ENCODE measurements around the gene GSK3B.
A peak's percentile ranks its signal among the peaks of the same experiment; 100 is the strongest.

The GSK3B gene

DNA sequence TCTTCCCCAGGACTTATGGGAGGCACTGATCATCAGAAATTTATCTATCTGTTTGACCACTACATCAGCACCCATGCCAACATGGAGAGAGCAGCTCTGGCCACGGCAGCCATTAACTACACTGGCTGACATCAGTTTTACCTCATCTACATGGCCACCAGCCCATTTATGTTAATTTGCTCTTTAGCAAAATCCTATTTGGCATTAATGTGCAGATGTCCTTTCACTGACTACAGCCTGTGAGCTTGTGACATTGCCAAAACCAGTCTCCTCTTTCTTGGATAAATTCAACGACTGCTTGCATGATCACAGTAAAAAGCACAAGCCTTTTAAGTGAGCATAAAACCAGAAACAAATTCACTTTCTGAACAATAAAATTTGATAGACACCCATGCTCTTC lies 264.8 kb downstream of the GSK3B start:
- DNase-seq (ENCODE audit: low read depth) = no peak
- H3K9me3 ChIP-seq (ENCODE audit: control insufficient read depth, low read length) = no peaks in the 10 kb centered on the region
- no peak overlapping the region for H3K9ac ChIP-seq (ENCODE audit: low read length)

DNA sequence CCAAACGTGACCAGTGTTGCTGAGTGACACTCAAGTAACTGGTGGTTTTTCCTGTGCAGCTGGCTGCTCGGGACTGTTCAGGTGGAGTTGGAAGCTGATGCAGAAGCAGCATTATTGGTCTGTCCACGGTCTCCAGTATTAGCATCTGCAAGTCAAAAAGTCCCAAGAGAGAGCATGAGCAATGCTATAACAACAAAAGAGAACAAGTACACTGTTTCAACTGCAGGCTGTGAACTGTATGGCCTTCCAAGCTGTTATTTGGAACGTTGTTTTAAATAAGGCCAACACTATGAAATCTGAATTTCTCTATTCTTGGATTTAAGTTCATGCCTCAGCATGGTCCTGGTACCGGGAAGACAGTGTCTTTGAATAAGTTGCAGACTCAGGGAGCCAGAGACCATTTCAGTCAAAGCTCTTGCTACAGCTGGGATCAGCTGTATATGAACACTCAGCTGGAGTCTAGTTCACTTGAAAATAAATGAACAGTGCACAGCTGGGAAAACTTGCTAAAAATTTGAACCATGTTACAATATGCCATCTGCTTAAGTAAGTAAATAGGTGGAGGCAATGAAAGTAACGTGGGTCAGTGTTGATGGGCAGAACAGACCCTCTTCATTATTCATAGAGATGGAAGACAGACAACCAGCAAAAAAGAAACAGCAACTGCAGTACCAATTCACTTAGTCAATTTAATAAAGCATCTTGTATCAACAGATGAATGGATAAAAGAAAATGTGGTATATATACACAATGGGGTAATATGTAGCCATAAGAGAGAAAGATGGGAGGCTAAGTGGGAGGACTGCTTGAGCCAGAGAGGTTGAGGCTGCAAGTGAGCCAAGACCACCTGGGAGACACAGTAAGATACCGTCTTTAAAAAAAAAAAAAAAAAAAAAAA lies 267.3 kb downstream of the GSK3B start:
- Histone ChIP-seq H3K9me3 (ENCODE audit: control insufficient read depth, low read length) (no peaks in the 10 kb centered on the region), H3K4me3 (ENCODE audit: low read length) (no peak overlapping the region), H3K9ac (ENCODE audit: low read length) (no peak overlapping the region), H3K27me3 (replicated peaks; ENCODE audit: control insufficient read depth, insufficient read depth, low read length) (no peaks in the 10 kb centered on the region), H3K4me1 (ENCODE audit: control insufficient read depth, insufficient read depth, low read length) (no peaks in the 10 kb centered on the region), H3K36me3 (ENCODE audit: control insufficient read depth, insufficient read depth, low read length, severe bottlenecking) (peaks cover 20% of the 10 kb centered on the region)
- no peak for DNase-seq (ENCODE audit: low read depth)

More for the DNA sequence above, 264.8 kb downstream of the GSK3B start:
- Histone ChIP-seq H3K4me3 (ENCODE audit: low read length) (no peak overlapping the region), H3K27me3 (replicated peaks; ENCODE audit: control insufficient read depth, insufficient read depth, low read length) (no peaks in the 10 kb centered on the region), H3K36me3 (ENCODE audit: control insufficient read depth, insufficient read depth, low read length, severe bottlenecking) (peaks cover 16% of the 10 kb centered on the region), H3K4me1 (ENCODE audit: control insufficient read depth, insufficient read depth, low read length) (no peaks in the 10 kb centered on the region)

DNA sequence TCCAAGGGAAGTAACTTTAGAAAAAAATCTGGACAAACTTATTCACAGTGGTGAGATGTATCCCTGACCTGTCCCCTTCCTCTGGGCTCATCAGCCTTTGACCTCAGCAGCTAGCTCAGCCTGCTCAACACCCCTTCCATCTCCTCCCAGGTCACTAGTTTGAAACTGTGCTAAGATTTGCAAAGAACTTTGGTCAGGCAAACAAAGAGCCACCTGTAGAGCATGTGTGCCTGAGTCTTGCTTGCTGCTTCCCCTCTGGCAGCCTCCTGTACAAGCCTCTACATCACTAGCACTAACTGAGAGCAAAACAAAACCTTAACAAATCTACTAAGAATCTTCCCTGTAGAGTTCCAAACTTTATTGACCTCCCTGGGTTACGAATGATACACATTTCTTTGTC lies 268.4 kb downstream of the GSK3B start:
- Histone ChIP-seq H3K36me3 (ENCODE audit: control insufficient read depth, insufficient read depth, low read length, severe bottlenecking) (peaks cover 20% of the 10 kb centered on the region), H3K4me1 (ENCODE audit: control insufficient read depth, insufficient read depth, low read length) (no peaks in the 10 kb centered on the region), H3K27me3 (replicated peaks; ENCODE audit: control insufficient read depth, insufficient read depth, low read length) (no peaks in the 10 kb centered on the region), H3K9ac (ENCODE audit: low read length) (no peak overlapping the region), H3K9me3 (ENCODE audit: control insufficient read depth, low read length) (no peaks in the 10 kb centered on the region), H3K4me3 (ENCODE audit: low read length) (no peak overlapping the region)
- DNase-seq (ENCODE audit: low read depth) = no peak

DNA sequence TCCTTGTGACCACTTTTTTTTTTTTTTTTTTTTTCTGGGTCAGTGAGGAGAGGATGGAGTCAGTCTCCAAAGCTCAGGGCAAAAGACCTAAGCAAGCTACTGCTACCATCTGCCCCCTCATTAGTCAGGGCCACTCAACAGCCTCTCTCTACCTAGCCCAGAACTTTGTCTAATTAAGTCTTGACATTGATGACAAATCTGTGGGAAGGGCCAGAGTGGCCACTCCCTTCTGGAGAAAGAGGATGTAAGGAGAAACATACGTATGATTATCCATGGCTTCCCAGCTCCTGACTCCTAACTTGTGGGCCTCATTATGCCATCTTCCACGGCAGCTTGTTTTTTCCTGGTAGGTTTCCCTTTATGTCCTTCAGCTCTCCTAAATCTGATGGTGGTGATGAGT lies 274.4 kb downstream of the GSK3B start:
- H3K4me1 ChIP-seq (ENCODE audit: control insufficient read depth, insufficient read depth, low read length) = no peaks in the 10 kb centered on the region
- no peak for DNase-seq (ENCODE audit: low read depth)
- H3K27me3 ChIP-seq (replicated peaks; ENCODE audit: control insufficient read depth, insufficient read depth, low read length) = peaks cover 22% of the 10 kb centered on the region

DNA sequence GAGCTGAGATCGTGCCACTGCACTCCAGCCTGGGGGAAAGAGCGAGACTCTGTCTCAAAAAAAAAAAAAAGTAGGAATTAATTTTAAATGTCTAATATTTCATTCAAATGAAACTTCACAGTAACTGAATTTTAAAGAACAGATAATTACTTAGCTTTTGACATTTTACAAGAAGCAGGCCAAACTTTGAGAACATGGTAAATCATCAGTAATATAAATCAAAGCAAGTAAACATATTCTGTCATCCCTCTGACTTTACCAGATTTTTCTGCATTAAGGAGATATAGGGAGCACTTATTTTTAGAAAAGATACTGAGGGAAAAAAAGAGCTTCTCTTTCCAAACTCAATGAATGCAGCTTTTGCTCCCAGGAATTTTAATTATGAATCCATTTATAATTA lies 275.3 kb downstream of the GSK3B start:
- no peak overlapping the region for H3K9ac ChIP-seq (ENCODE audit: low read length)
- DNase-seq (ENCODE audit: low read depth) = no peak
- H3K36me3 ChIP-seq (ENCODE audit: control insufficient read depth, insufficient read depth, low read length, severe bottlenecking) = no peaks in the 10 kb centered on the region
- H3K9me3 ChIP-seq (ENCODE audit: control insufficient read depth, low read length) = no peaks in the 10 kb centered on the region
- H3K4me1 ChIP-seq (ENCODE audit: control insufficient read depth, insufficient read depth, low read length) = no peaks in the 10 kb centered on the region
- no peak overlapping the region for H3K4me3 ChIP-seq (ENCODE audit: low read length)
- peaks cover 31% of the 10 kb centered on the region for H3K27me3 ChIP-seq (replicated peaks; ENCODE audit: control insufficient read depth, insufficient read depth, low read length)

More for the DNA sequence above, 274.4 kb downstream of the GSK3B start:
- Histone ChIP-seq H3K4me3 (ENCODE audit: low read length) (no peak overlapping the region), H3K9ac (ENCODE audit: low read length) (no peak overlapping the region), H3K36me3 (ENCODE audit: control insufficient read depth, insufficient read depth, low read length, severe bottlenecking) (peaks cover 7% of the 10 kb centered on the region), H3K9me3 (ENCODE audit: control insufficient read depth, low read length) (no peaks in the 10 kb centered on the region)

DNA sequence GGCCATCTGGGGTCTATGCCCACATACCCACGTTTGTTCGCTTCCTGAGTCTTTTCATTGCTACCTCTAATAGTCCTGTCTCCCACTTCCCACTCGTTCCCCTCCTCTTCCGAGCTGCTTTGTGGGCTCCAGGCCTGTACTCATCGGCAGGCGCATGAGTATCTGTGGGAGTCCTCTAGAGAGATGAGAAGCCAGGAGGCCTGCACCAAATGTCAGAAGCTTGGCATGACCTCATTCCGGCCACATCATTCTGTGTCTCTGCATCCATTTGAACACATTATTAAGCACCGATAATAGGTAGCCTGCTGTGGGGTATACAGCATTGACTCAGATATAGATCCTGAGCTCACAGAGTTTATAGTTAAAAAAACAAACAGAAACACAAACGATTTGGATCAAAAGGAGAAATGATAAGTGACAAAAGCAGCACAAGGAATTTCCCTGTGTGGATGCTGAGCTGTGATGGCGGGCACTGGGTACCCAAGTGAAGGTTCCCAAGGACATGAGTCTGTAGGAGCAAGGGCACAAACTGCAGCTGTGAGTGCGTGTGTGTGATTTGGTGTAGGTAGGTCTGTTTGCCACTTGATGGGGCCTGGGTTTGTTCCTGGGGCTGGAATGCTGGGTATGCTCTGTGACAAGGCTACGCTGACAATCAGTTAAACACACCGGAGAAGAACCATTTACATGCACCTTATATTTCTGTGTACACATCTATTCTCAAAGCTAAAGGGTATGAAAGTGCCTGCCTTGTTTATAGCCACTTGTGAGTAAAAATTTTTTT lies 276.5 kb downstream of the GSK3B start:
- H3K9ac ChIP-seq (ENCODE audit: low read length) = no peak overlapping the region
- no peak for DNase-seq (ENCODE audit: low read depth)
- peaks cover 42% of the 10 kb centered on the region for H3K27me3 ChIP-seq (replicated peaks; ENCODE audit: control insufficient read depth, insufficient read depth, low read length)
- no peaks in the 10 kb centered on the region for H3K9me3 ChIP-seq (ENCODE audit: control insufficient read depth, low read length)
- H3K4me1 ChIP-seq (ENCODE audit: control insufficient read depth, insufficient read depth, low read length) = no peaks in the 10 kb centered on the region
- no peaks in the 10 kb centered on the region for H3K36me3 ChIP-seq (ENCODE audit: control insufficient read depth, insufficient read depth, low read length, severe bottlenecking)
- H3K4me3 ChIP-seq (ENCODE audit: low read length) = no peak overlapping the region

DNA sequence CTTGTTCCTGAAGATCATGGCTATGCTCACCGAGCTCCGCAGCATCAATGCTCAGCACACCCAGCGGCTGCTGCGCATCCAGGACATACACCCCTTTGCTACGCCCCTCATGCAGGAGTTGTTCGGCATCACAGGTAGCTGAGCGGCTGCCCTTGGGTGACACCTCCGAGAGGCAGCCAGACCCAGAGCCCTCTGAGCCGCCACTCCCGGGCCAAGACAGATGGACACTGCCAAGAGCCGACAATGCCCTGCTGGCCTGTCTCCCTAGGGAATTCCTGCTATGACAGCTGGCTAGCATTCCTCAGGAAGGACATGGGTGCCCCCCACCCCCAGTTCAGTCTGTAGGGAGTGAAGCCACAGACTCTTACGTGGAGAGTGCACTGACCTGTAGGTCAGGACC lies 277.2 kb downstream of the GSK3B start:
- Histone ChIP-seq H3K9ac (ENCODE audit: low read length) (no peak overlapping the region), H3K9me3 (ENCODE audit: control insufficient read depth, low read length) (no peaks in the 10 kb centered on the region), H3K4me3 (ENCODE audit: low read length) (no peak overlapping the region), H3K27me3 (replicated peaks; ENCODE audit: control insufficient read depth, insufficient read depth, low read length) (peaks cover 44% of the 10 kb centered on the region), H3K36me3 (ENCODE audit: control insufficient read depth, insufficient read depth, low read length, severe bottlenecking) (no peaks in the 10 kb centered on the region), H3K4me1 (ENCODE audit: control insufficient read depth, insufficient read depth, low read length) (no peaks in the 10 kb centered on the region)
- DNase-seq (ENCODE audit: low read depth) = no peak

DNA sequence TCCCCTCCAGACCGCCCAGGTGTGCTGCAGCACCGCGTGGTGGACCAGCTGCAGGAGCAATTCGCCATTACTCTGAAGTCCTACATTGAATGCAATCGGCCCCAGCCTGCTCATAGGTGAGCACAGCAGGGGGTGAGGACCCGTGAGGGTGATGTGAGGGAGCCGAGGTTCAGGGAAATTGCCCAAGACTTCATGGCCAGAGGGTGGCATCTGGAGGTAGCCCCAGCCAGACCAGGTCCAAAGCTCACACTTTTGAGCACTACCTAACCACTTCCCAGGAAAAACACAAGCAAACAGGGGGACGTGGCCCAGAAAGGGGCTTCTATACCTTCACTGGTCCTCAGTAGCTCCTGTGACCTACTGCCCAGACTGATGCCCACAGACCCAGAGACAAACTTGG lies 278.5 kb downstream of the GSK3B start:
- Histone ChIP-seq H3K27me3 (replicated peaks; ENCODE audit: control insufficient read depth, insufficient read depth, low read length) (peaks cover 44% of the 10 kb centered on the region), H3K4me1 (ENCODE audit: control insufficient read depth, insufficient read depth, low read length) (no peaks in the 10 kb centered on the region), H3K9ac (ENCODE audit: low read length) (no peak overlapping the region), H3K9me3 (ENCODE audit: control insufficient read depth, low read length) (no peaks in the 10 kb centered on the region), H3K36me3 (ENCODE audit: control insufficient read depth, insufficient read depth, low read length, severe bottlenecking) (no peaks in the 10 kb centered on the region), H3K4me3 (ENCODE audit: low read length) (no peak overlapping the region)
- DNase-seq (ENCODE audit: low read depth) = no peak

DNA sequence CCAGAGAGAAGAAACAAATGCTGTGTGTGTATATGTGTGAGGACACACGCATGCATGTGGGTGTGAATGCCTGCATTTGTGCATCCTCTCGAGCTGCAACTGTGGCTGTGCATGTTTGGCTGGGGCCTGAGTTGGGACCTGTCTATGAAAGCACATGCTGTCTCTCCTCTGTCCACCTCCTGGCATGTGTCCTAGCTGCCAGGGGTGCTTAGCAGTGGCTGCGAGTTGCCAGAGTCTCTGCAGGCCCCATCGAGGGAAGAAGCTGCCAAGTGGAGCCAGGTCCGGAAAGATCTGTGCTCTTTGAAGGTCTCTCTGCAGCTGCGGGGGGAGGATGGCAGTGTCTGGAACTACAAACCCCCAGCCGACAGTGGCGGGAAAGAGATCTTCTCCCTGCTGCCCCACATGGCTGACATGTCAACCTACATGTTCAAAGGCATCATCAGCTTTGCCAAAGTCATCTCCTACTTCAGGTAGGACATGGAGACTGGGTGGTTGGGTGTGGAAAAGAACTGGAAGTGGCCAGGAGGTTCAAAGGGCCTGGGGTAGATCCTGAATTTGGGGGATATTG lies 281.7 kb downstream of the GSK3B start:
- H3K36me3 ChIP-seq (ENCODE audit: control insufficient read depth, insufficient read depth, low read length, severe bottlenecking) = no peaks in the 10 kb centered on the region
- H3K27me3 ChIP-seq (replicated peaks; ENCODE audit: control insufficient read depth, insufficient read depth, low read length) = peaks cover 44% of the 10 kb centered on the region
- H3K4me1 ChIP-seq (ENCODE audit: control insufficient read depth, insufficient read depth, low read length) = no peaks in the 10 kb centered on the region
- no peak for DNase-seq (ENCODE audit: low read depth)
- H3K9ac ChIP-seq (ENCODE audit: low read length) = no peak overlapping the region
- H3K4me3 ChIP-seq (ENCODE audit: low read length) = no peak overlapping the region
- H3K9me3 ChIP-seq (ENCODE audit: control insufficient read depth, low read length) = no peaks in the 10 kb centered on the region

DNA sequence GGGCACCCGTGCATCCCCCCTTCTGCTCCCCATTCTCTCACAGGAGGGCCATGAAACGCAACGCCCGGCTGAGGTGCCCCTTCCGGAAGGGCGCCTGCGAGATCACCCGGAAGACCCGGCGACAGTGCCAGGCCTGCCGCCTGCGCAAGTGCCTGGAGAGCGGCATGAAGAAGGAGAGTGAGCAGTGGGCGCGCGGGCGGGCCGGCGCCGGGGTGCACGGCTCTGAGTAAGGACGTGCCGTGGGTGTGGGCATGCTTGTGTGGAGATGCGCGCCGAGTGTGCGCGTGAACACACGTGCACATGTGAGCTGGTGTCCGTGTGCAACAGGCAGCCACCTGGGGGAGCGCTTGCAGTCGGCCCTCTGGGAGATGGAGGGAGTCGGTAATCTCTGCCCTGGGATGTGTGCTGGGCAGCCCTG lies 284.2 kb downstream of the GSK3B start:
- H3K27me3 ChIP-seq (replicated peaks; ENCODE audit: control insufficient read depth, insufficient read depth, low read length) = peaks cover 23% of the 10 kb centered on the region
- H3K9ac ChIP-seq (ENCODE audit: low read length) = peak overlapping the region; percentile 66
- no peaks in the 10 kb centered on the region for H3K36me3 ChIP-seq (ENCODE audit: control insufficient read depth, insufficient read depth, low read length, severe bottlenecking)
- DNase-seq (ENCODE audit: low read depth) = peak; percentile 16
- no peaks in the 10 kb centered on the region for H3K4me1 ChIP-seq (ENCODE audit: control insufficient read depth, insufficient read depth, low read length)
- H3K4me3 ChIP-seq (ENCODE audit: low read length) = peak overlapping the region; percentile 76
- H3K9me3 ChIP-seq (ENCODE audit: control insufficient read depth, low read length) = peaks cover 4% of the 10 kb centered on the region

Data from adipocyte (in vitro differentiated cells).